ENCODE results near the gene SSH2.
"Not testable (repeated sequence)": the region's sequence is repeated elsewhere in the genome, so short reads cannot be mapped to it uniquely, and the experiment has no call there.

Gene SSH2

GRCh38 chr17:29956225-29956624 is 26.2 kb upstream of the SSH2 start:
- Histone ChIP-seq H3K4me3 (no peak overlapping the region), H3K27ac (no peak overlapping the region), H3K9me3 (ENCODE audit: low read depth, low read length) (no peaks in the 10 kb centered on the region), H3K9ac (ENCODE audit: insufficient read length) (no peak overlapping the region), H3K36me3 (ENCODE audit: insufficient read depth, low read length) (no peaks in the 10 kb centered on the region)
- no peak for TF ChIP-seq EZH2 (IDR thresholded peaks at IDR 0.05)
- TF ChIP-seq FOXP2 (optimal IDR thresholded peaks at IDR 0.05; ENCODE audit: control extremely low read depth, extremely low read length, insufficient read depth), result no peak
- no peak for TF ChIP-seq POLR2AphosphoS5 (IDR thresholded peaks at IDR 0.05; ENCODE audit: borderline replicate concordance, low read depth, low read length)
- DNase-seq (ENCODE audit: low read depth, low spot score), result no peak

- Histone ChIP-seq H3K36me3 (ENCODE audit: insufficient read depth, low read length) (no peaks in the 10 kb centered on the region), H3K4me3 (no peak overlapping the region), H3K27ac (no peak overlapping the region), H3K9ac (ENCODE audit: insufficient read length) (no peak overlapping the region), H3K9me3 (ENCODE audit: low read depth, low read length) (no peaks in the 10 kb centered on the region)
- no peak for DNase-seq (ENCODE audit: low read depth, low spot score)
- TF ChIP-seq FOXP2 (optimal IDR thresholded peaks at IDR 0.05; ENCODE audit: control extremely low read depth, extremely low read length, insufficient read depth), result no peak
- TF ChIP-seq POLR2AphosphoS5 (IDR thresholded peaks at IDR 0.05; ENCODE audit: borderline replicate concordance, low read depth, low read length), result no peak
- no peak for TF ChIP-seq EZH2 (IDR thresholded peaks at IDR 0.05)
Measured at GRCh38 chr17:29954405-29954804, 24.4 kb upstream of the SSH2 start.

GRCh38 chr17:29949696-29950095 is 19.7 kb upstream of the SSH2 start:
- no peaks in the 10 kb centered on the region for H3K36me3 ChIP-seq (ENCODE audit: insufficient read depth, low read length)

GRCh38 chr17:29948448-29949215 is 18.6 kb upstream of the SSH2 start:
- no peak overlapping the region for H3K27ac ChIP-seq
- H3K36me3 ChIP-seq (ENCODE audit: insufficient read depth, low read length), result no peaks in the 10 kb centered on the region
- no peak for TF ChIP-seq EZH2 (IDR thresholded peaks at IDR 0.05)
- TF ChIP-seq FOXP2 (optimal IDR thresholded peaks at IDR 0.05; ENCODE audit: control extremely low read depth, extremely low read length, insufficient read depth), result no peak
- no peak for TF ChIP-seq POLR2AphosphoS5 (IDR thresholded peaks at IDR 0.05; ENCODE audit: borderline replicate concordance, low read depth, low read length)
- no peak overlapping the region for H3K4me3 ChIP-seq
- no peaks in the 10 kb centered on the region for H3K9me3 ChIP-seq (ENCODE audit: low read depth, low read length)
- no peak overlapping the region for H3K9ac ChIP-seq (ENCODE audit: insufficient read length)
- DNase-seq (ENCODE audit: low read depth, low spot score), result no peak

More at GRCh38 chr17:29949696-29950095, 19.7 kb upstream of the SSH2 start:
- Histone ChIP-seq H3K27ac (no peak overlapping the region), H3K9me3 (ENCODE audit: low read depth, low read length) (no peaks in the 10 kb centered on the region), H3K9ac (ENCODE audit: insufficient read length) (no peak overlapping the region), H3K4me3 (no peak overlapping the region)
- TF ChIP-seq FOXP2 (optimal IDR thresholded peaks at IDR 0.05; ENCODE audit: control extremely low read depth, extremely low read length, insufficient read depth), result no peak
- no peak for TF ChIP-seq EZH2 (IDR thresholded peaks at IDR 0.05)
- TF ChIP-seq POLR2AphosphoS5 (IDR thresholded peaks at IDR 0.05; ENCODE audit: borderline replicate concordance, low read depth, low read length), result no peak
- no peak for DNase-seq (ENCODE audit: low read depth, low spot score)

GRCh38 chr17:29945281-29945680 is 15.3 kb upstream of the SSH2 start:
- no peak for DNase-seq (ENCODE audit: low read depth, low spot score)
- H3K9ac ChIP-seq (ENCODE audit: insufficient read length), result no peak overlapping the region
- H3K9me3 ChIP-seq (ENCODE audit: low read depth, low read length), result no peaks in the 10 kb centered on the region
- H3K4me3 ChIP-seq, result no peak overlapping the region
- no peak for TF ChIP-seq POLR2AphosphoS5 (IDR thresholded peaks at IDR 0.05; ENCODE audit: borderline replicate concordance, low read depth, low read length)
- no peaks in the 10 kb centered on the region for H3K36me3 ChIP-seq (ENCODE audit: insufficient read depth, low read length)
- no peak overlapping the region for H3K27ac ChIP-seq

- H3K9me3 ChIP-seq (ENCODE audit: low read depth, low read length), result no peaks in the 10 kb centered on the region
- H3K9ac ChIP-seq (ENCODE audit: insufficient read length), result no peak within 1 kb of the TSS
- no peak for DNase-seq (ENCODE audit: low read depth, low spot score)
- no peak within 1 kb of the TSS for H3K4me3 ChIP-seq
- no peak within 1 kb of the TSS for H3K27ac ChIP-seq
- H3K36me3 ChIP-seq (ENCODE audit: insufficient read depth, low read length), result no peaks in the 10 kb centered on the region
- no peak for TF ChIP-seq POLR2AphosphoS5 (IDR thresholded peaks at IDR 0.05; ENCODE audit: borderline replicate concordance, low read depth, low read length)
- TF ChIP-seq EZH2 (IDR thresholded peaks at IDR 0.05), result no peak
- no peak for TF ChIP-seq FOXP2 (optimal IDR thresholded peaks at IDR 0.05; ENCODE audit: control extremely low read depth, extremely low read length, insufficient read depth)
Measured at GRCh38 chr17:29941334-29941733, 11.3 kb upstream of the SSH2 start, which contains the start of gene EFCAB5. Gene EFCAB5, plus strand, starts transcription at chr17:29941634. Its CDS starts 163 bp downstream, at chr17:29941797.

GRCh38 chr17:29936724-29937123 is 6.7 kb upstream of the SSH2 start:
- no peaks in the 10 kb centered on the region for H3K9me3 ChIP-seq (ENCODE audit: low read depth, low read length)
- TF ChIP-seq EZH2 (IDR thresholded peaks at IDR 0.05) (no peak), FOXP2 (optimal IDR thresholded peaks at IDR 0.05; ENCODE audit: control extremely low read depth, extremely low read length, insufficient read depth) (no peak), POLR2AphosphoS5 (IDR thresholded peaks at IDR 0.05; ENCODE audit: borderline replicate concordance, low read depth, low read length) (no peak)
- H3K9ac ChIP-seq (ENCODE audit: insufficient read length), result no peak overlapping the region
- H3K36me3 ChIP-seq (ENCODE audit: insufficient read depth, low read length), result no peaks in the 10 kb centered on the region
- no peak overlapping the region for H3K4me3 ChIP-seq
- H3K27ac ChIP-seq, result no peak overlapping the region
- DNase-seq (ENCODE audit: low read depth, low spot score), result no peak

GRCh38 chr17:29935909-29936308 is 5.9 kb upstream of the SSH2 start:
- not testable (repeated sequence) for H3K9me3 ChIP-seq (ENCODE audit: low read depth, low read length); DNase-seq (ENCODE audit: low read depth, low spot score)

GRCh38 chr17:29933379-29933778 is 3.4 kb upstream of the SSH2 start:
- H3K27ac ChIP-seq, result no peak overlapping the region
- H3K4me3 ChIP-seq, result no peak overlapping the region
- DNase-seq (ENCODE audit: low read depth, low spot score), result no peak
- H3K9ac ChIP-seq (ENCODE audit: insufficient read length), result no peak overlapping the region
- TF ChIP-seq EZH2 (IDR thresholded peaks at IDR 0.05) (no peak), FOXP2 (optimal IDR thresholded peaks at IDR 0.05; ENCODE audit: control extremely low read depth, extremely low read length, insufficient read depth) (no peak), POLR2AphosphoS5 (IDR thresholded peaks at IDR 0.05; ENCODE audit: borderline replicate concordance, low read depth, low read length) (no peak)
- H3K9me3 ChIP-seq (ENCODE audit: low read depth, low read length), result no peaks in the 10 kb centered on the region
- no peaks in the 10 kb centered on the region for H3K36me3 ChIP-seq (ENCODE audit: insufficient read depth, low read length)

More at GRCh38 chr17:29935909-29936308, 5.9 kb upstream of the SSH2 start:
- not testable (repeated sequence) for H3K4me3 ChIP-seq; H3K9ac ChIP-seq (ENCODE audit: insufficient read length); H3K36me3 ChIP-seq (ENCODE audit: insufficient read depth, low read length); H3K27ac ChIP-seq
